Stimulated activated CD8-positive, alpha-beta memory T cell treated with anti-CD3 and anti-CD28 coated beads, Interleukin-7, amount 100 ng/mL, for 4 hours (primary cell): ENCODE results near the gene RPS19.

ENCODE experiments used
- DNase-seq, 2 donors: peaks; one replicate each; pipeline ENCODE4 v3.0.0-alpha.2; 2020; ENCODE audit warnings: low read depth in 2 of 2

RPS19 gene

GRCh38 chr19:41859618-41860418 is at the start of gene RPS19:
RPS19 (plus strand) TSS chr19:41860255; CDS start chr19:41860775, 520 bp downstream.
- DNase-seq: peak; percentile 95 to 97

GRCh38 chr19:41810301-41810700 is 49.8 kb upstream of the RPS19 start:
- DNase-seq: no peak

GRCh38 chr19:41811036-41811435 is 49.0 kb upstream of the RPS19 start:
- no peak for DNase-seq

- DNase-seq: no peak
These were observed 48.1 kb upstream of the RPS19 start for GRCh38 chr19:41811981-41812380.

GRCh38 chr19:41813911-41814310 is 46.1 kb upstream of the RPS19 start:
- DNase-seq: no peak

- no peak for DNase-seq
These were observed 44.8 kb upstream of the RPS19 start for GRCh38 chr19:41815301-41815700.

- DNase-seq: no peak
These were observed 43.3 kb upstream of the RPS19 start for GRCh38 chr19:41816761-41817160.

- peak in 1 of 2 donors; percentile 6 for DNase-seq
These were observed 38.9 kb upstream of the RPS19 start for GRCh38 chr19:41821003-41821735.

GRCh38 chr19:41837981-41838708 is 21.9 kb upstream of the RPS19 start:
- no peak for DNase-seq

GRCh38 chr19:41839211-41839610 is 20.8 kb upstream of the RPS19 start:
- DNase-seq: no peak

GRCh38 chr19:41843371-41843770 is 16.7 kb upstream of the RPS19 start:
- DNase-seq: no peak

- no peak for DNase-seq
These were observed 15.5 kb upstream of the RPS19 start, which contains the start of gene LYPD4 for GRCh38 chr19:41844601-41845000. LYPD4 (minus strand) TSS chr19:41844683; CDS start chr19:41839285, 5,398 bp downstream.

- no peak for DNase-seq
These were observed 15.2 kb upstream of the RPS19 start, which contains the start of gene DMRTC2 for GRCh38 chr19:41845001-41845050. DMRTC2 (plus strand) TSS chr19:41845042; CDS start chr19:41847429, 2,387 bp downstream.

- no peak for DNase-seq
These were observed 14.9 kb upstream of the RPS19 start for GRCh38 chr19:41845051-41845590.

- no peak for DNase-seq
These were observed 12.5 kb upstream of the RPS19 start for GRCh38 chr19:41847351-41848105.

- DNase-seq: no peak
These were observed 11.4 kb upstream of the RPS19 start for GRCh38 chr19:41848666-41849065.

- DNase-seq: no peak
These were observed 11.0 kb upstream of the RPS19 start for GRCh38 chr19:41849067-41849466.

GRCh38 chr19:41850381-41850780 is 9.7 kb upstream of the RPS19 start:
- DNase-seq: no peak

- DNase-seq: no peak
These were observed 8.6 kb upstream of the RPS19 start for GRCh38 chr19:41851456-41851855.

- no peak for DNase-seq
These were observed 6.7 kb upstream of the RPS19 start for GRCh38 chr19:41853344-41853743.

- DNase-seq: no peak
These were observed 6.3 kb upstream of the RPS19 start for GRCh38 chr19:41853768-41854167.

GRCh38 chr19:41859213-41859617 is 840 bp upstream of the RPS19 start:
- DNase-seq: no peak
